SU-DHL-6 (cell line): ENCODE measurements around the gene CLDN11.
A peak's percentile ranks its signal among the peaks of the same experiment; 100 is the strongest.

Experiments
- H2AFZ ChIP-seq: fragments of 200-600 bp; sonication (generic); 2 replicates; pipeline ENCODE4 v1.6.1; 2014; ENCODE audit warnings: low read depth, mild to moderate bottlenecking, moderate library complexity, mixed read lengths, antibody characterized with exemption, low read length; ENCODE audit not compliant: severe bottlenecking
- H3F3A ChIP-seq: fragments of 200-600 bp; shearing (Covaris generic); 2 replicates; pipeline ENCODE4 v1.6.0; 2016; ENCODE audit warnings: antibody characterized with exemption, mild to moderate bottlenecking; ENCODE audit not compliant: insufficient read depth
- H3K27ac ChIP-seq: fragments of 200-600 bp; sonication (generic); 2 replicates; pipeline ENCODE4 v1.5.1; 2016; ENCODE audit warnings: low read depth, mild to moderate bottlenecking, low read length, moderate library complexity, mixed read lengths
- H3K27me3 ChIP-seq: fragments of 200-600 bp; sonication (generic), shearing (Covaris generic); 2 replicates; pipeline ENCODE4 v1.6.0; 2014; ENCODE audit warnings: mild to moderate bottlenecking, low read length
- H3K36me3 ChIP-seq: fragments of 200-600 bp; sonication (generic); 2 replicates; pipeline ENCODE4 v1.6.1; 2014; ENCODE audit warnings: mild to moderate bottlenecking, low read length, mixed read lengths
- H3K4me2 ChIP-seq: fragments of 300-600, 200-600 bp; shearing (Covaris generic), sonication (generic); 2 replicates; pipeline ENCODE4 v1.6.0; 2014; ENCODE audit warnings: low read length, low read depth, mild to moderate bottlenecking; ENCODE audit not compliant: poor library complexity, severe bottlenecking
- H3K4me3 ChIP-seq: fragments of 200-600 bp; sonication (generic); 2 replicates; pipeline ENCODE4 v1.5.1; 2014; ENCODE audit warnings: antibody characterized with exemption, low read length, mild to moderate bottlenecking, mixed read lengths; ENCODE audit not compliant: insufficient read depth, poor library complexity, severe bottlenecking
- H3K79me2 ChIP-seq: fragments of 200-600 bp; sonication (generic); 2 replicates; pipeline ENCODE4 v1.6.1; 2014; ENCODE audit warnings: mild to moderate bottlenecking, low read length, moderate library complexity; ENCODE audit not compliant: insufficient read depth
- H3K9ac ChIP-seq: fragments of 200-600 bp; sonication (generic); 2 replicates; pipeline ENCODE4 v1.7.0; 2014; ENCODE audit warnings: mild to moderate bottlenecking, low read length
- H3K9me2 ChIP-seq: fragments of 200-600 bp; sonication (generic); replicated peaks from 2 replicates; pipeline ENCODE4 v1.6.1; 2014; ENCODE audit warnings: low read length; ENCODE audit not compliant: insufficient read depth
- H3K9me3 ChIP-seq: fragments of 200-600 bp; sonication (generic); 2 replicates; pipeline ENCODE4 v1.6.1; 2014; ENCODE audit warnings: low read length, mixed read lengths; ENCODE audit not compliant: insufficient read depth
- H4K20me1 ChIP-seq: fragments of 200-600 bp; sonication (generic); 2 replicates; pipeline ENCODE4 v1.6.1; 2014; ENCODE audit warnings: low read depth, mild to moderate bottlenecking, antibody characterized with exemption, low read length, moderate library complexity, mixed read lengths
- CTCF ChIP-seq: fragments of 200-600 bp; sonication (generic); IDR thresholded peaks from one replicate; pipeline ENCODE4 v1.5.1; 2017; ENCODE audit warnings: antibody characterized with exemption, mild to moderate bottlenecking, low read length, moderate library complexity; ENCODE audit not compliant: insufficient read depth, poor library complexity, severe bottlenecking
- EZH2phosphoT487 ChIP-seq: fragments of 200-600 bp; sonication (generic), shearing (Covaris generic); conservative IDR thresholded peaks from 2 replicates; pipeline ENCODE4 v1.6.1; 2018; ENCODE audit warnings: mild to moderate bottlenecking, antibody characterized with exemption, low read length, moderate library complexity, mixed read lengths

Gene CLDN11

GRCh38 chr3:170397685-170398084 is 21.0 kb upstream of the CLDN11 start:
- no peaks in the 10 kb centered on the region; the same call in 1 of the 2 replicates for H4K20me1 ChIP-seq
- peaks cover 23% of the 10 kb centered on the region; the same call in 1 of the 2 replicates for H3K36me3 ChIP-seq
- H3K79me2 ChIP-seq: no peaks in the 10 kb centered on the region
- H3K27ac ChIP-seq: no peak overlapping the region
- H3K9me3 ChIP-seq: no peaks in the 10 kb centered on the region
- H3K9me2 ChIP-seq: no peaks in the 10 kb centered on the region
- H2AFZ ChIP-seq: no peak overlapping the region
- no peak overlapping the region for H3K9ac ChIP-seq
- H3K4me3 ChIP-seq: no peak overlapping the region
- TF ChIP-seq CTCF: no peak
- TF ChIP-seq EZH2phosphoT487: no peak
- no peaks in the 10 kb centered on the region for H3K27me3 ChIP-seq
- peaks cover 5% of the 10 kb centered on the region; the same call in 1 of the 2 replicates for H3F3A ChIP-seq
- H3K4me2 ChIP-seq: no peak overlapping the region

GRCh38 chr3:170405101-170405500 is 13.6 kb upstream of the CLDN11 start:
- TF ChIP-seq CTCF (no peak), EZH2phosphoT487 (no peak)
- Histone ChIP-seq H3F3A (no peaks in the 10 kb centered on the region), H2AFZ (no peak overlapping the region), H3K27me3 (no peaks in the 10 kb centered on the region), H3K36me3 (no peaks in the 10 kb centered on the region), H3K9ac (no peak overlapping the region), H3K9me3 (no peaks in the 10 kb centered on the region), H3K4me3 (no peak overlapping the region), H3K4me2 (no peak overlapping the region), H3K9me2 (no peaks in the 10 kb centered on the region), H3K79me2 (no peaks in the 10 kb centered on the region), H4K20me1 (no peaks in the 10 kb centered on the region), H3K27ac (no peak overlapping the region)

GRCh38 chr3:170410428-170411029 is 8.1 kb upstream of the CLDN11 start:
- H3K27ac ChIP-seq: no peak overlapping the region
- no peak overlapping the region for H3K4me3 ChIP-seq
- peak; percentile 60 for TF ChIP-seq CTCF
- no peak for TF ChIP-seq EZH2phosphoT487
- H3K27me3 ChIP-seq: no peaks in the 10 kb centered on the region
- H4K20me1 ChIP-seq: no peaks in the 10 kb centered on the region
- H3K4me2 ChIP-seq: no peak overlapping the region
- H3K9ac ChIP-seq: no peak overlapping the region
- H2AFZ ChIP-seq: no peak overlapping the region
- H3K9me3 ChIP-seq: no peaks in the 10 kb centered on the region
- no peaks in the 10 kb centered on the region for H3K36me3 ChIP-seq
- H3K9me2 ChIP-seq: no peaks in the 10 kb centered on the region
- no peaks in the 10 kb centered on the region for H3K79me2 ChIP-seq
- H3F3A ChIP-seq: no peaks in the 10 kb centered on the region
